NT2/D1 (cell line): ENCODE measurements around the gene NFKBIA.

Experiments
- SUZ12 ChIP-seq: IDR thresholded peaks from 2 replicates; pipeline ENCODE4 v1.6.1; 2011; ENCODE audit not compliant: insufficient read length, insufficient read depth; ENCODE audit errors: extremely low read depth
- YY1 ChIP-seq: IDR thresholded peaks from 2 replicates; pipeline ENCODE4 v1.6.1; 2011; ENCODE audit not compliant: insufficient read length, insufficient read depth
- ZNF274 ChIP-seq: IDR thresholded peaks from 2 replicates; pipeline ENCODE4 v1.6.1; 2011; ENCODE audit warnings: mild to moderate bottlenecking, low read depth, low read length

- no peak for TF ChIP-seq YY1
- no peak for TF ChIP-seq ZNF274
- no peak for TF ChIP-seq SUZ12
Observed at GRCh38 chr14:35388656-35389314, 15.8 kb downstream of the NFKBIA start.
